Bronchial epithelial cell (primary cell): ENCODE measurements around the gene DPM2. TPM values are rescaled to one million over a fixed set of nuclear protein-coding genes. Genes with fewer than 3 reads are reported as not detected.

Experiments
- DNase-seq: peaks from one replicate; pipeline ENCODE4 v3.0.0-alpha.2; 2010; ENCODE audit warnings: low read depth
- FAIRE-seq: peaks from 2 replicates; lab custom pipeline; 2011; peaks lifted over from hg19 to GRCh38; lab: Jason Lieb, UNC
- H3K27me3 ChIP-seq: 2 replicates; pipeline ENCODE4 v1.5.1; 2011; ENCODE audit warnings: low read length; ENCODE audit not compliant: control insufficient read depth, insufficient read depth
- H3K36me3 ChIP-seq: 2 replicates; pipeline ENCODE4 v1.5.1; 2011; ENCODE audit warnings: low read length; ENCODE audit not compliant: control insufficient read depth, insufficient read depth
- H3K4me3 ChIP-seq: 2 replicates; pipeline ENCODE4 v1.5.1; 2011; ENCODE audit warnings: mild to moderate bottlenecking, low read depth, low read length, control low read depth
- total RNA-seq: library from RNA; depleted of rRNA; stranded (reverse); fragments of >200 nt; gene quantifications from 2 replicates; pipeline ENCODE4 v1.2.1, GENCODE V29; 2014
- TF ChIP-seq, protein P1 (sequence below): IDR thresholded peaks from 2 replicates; pipeline ENCODE4 v1.5.1; 2011; ENCODE audit warnings: mild to moderate bottlenecking, moderate library complexity, low read length, control low read depth, inconsistent platforms; ENCODE audit not compliant: insufficient read depth, severe bottlenecking

DPM2 gene
- total RNA-seq, 1 donor from 2014 or later: 11.8 TPM

DNA sequence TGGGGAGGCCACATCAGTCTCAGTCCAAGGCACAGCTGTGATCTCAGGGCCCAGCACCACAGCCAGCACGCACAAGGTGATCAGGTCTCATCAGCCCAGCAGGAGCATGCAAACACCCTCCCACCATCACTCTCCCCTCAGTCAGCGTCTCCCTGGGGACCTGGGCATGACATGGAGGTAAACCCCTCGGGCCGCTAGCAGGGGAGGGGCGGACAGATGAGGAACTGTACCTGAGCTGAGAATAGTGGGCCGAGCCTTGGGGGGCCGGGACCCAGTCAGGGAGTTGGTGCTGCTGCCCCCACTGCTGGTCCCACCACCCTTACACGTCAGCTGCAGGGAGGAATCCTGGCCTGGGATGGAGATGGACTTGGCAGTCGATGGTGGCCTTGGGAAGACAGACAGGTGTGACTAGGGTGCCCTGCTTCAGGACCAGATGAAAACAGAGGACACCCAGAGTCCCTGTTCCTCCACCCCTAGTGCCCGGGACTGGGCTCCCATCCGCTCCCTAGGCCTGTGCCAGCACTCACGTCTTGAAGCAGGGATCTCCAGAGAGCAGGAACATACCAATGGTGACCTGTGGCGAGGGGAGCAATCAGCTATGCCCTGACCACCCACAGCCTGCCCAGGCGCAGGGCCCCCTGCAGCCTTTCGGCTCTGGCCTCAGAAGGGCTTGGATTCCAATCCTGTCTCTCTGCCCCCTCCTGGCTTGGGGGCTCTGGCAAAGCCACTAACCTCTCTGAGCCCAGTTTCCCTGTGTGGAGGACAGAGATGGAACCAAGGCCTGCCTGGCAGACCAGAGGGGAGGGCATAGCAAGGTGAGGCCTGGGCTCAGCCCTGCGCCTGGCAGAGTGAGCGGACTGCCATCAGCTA, 10.4 kb upstream of the DPM2 start:
- FAIRE-seq: peak; percentile 89
- peaks cover 23% of the 10 kb centered on the region for H3K36me3 ChIP-seq
- TF ChIP-seq, protein P1, sequence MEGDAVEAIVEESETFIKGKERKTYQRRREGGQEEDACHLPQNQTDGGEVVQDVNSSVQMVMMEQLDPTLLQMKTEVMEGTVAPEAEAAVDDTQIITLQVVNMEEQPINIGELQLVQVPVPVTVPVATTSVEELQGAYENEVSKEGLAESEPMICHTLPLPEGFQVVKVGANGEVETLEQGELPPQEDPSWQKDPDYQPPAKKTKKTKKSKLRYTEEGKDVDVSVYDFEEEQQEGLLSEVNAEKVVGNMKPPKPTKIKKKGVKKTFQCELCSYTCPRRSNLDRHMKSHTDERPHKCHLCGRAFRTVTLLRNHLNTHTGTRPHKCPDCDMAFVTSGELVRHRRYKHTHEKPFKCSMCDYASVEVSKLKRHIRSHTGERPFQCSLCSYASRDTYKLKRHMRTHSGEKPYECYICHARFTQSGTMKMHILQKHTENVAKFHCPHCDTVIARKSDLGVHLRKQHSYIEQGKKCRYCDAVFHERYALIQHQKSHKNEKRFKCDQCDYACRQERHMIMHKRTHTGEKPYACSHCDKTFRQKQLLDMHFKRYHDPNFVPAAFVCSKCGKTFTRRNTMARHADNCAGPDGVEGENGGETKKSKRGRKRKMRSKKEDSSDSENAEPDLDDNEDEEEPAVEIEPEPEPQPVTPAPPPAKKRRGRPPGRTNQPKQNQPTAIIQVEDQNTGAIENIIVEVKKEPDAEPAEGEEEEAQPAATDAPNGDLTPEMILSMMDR: no peak

DNA sequence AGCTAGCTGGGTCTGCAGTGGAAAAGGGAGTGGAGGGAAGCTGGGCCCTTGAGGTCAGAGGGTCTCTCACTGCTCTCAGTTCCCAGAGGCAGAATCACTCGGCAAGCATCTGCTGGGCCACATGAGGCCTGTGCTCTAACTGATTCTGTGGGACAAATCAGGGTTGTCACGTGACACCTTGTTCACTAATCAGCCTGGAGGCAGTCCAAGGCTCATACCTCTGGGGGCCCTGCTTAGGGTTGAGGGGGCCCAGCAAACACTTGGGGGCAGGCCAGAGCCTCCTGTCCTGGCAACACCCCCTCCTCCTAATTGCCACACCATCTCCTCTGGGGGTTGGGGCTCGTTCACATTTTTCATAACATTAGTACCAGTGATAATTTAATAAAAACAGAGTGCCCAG, 9.1 kb upstream of the DPM2 start:
- TF ChIP-seq, protein P1: no peak
- H3K36me3 ChIP-seq: peaks cover 32% of the 10 kb centered on the region
- DNase-seq (no peak), FAIRE-seq (no peak)
- no peaks in the 10 kb centered on the region for H3K27me3 ChIP-seq
- no peak overlapping the region for H3K4me3 ChIP-seq

More for the DNA sequence above, 10.4 kb upstream of the DPM2 start:
- Histone ChIP-seq H3K4me3 (no peak overlapping the region), H3K27me3 (no peaks in the 10 kb centered on the region)
- no peak for DNase-seq

DNA sequence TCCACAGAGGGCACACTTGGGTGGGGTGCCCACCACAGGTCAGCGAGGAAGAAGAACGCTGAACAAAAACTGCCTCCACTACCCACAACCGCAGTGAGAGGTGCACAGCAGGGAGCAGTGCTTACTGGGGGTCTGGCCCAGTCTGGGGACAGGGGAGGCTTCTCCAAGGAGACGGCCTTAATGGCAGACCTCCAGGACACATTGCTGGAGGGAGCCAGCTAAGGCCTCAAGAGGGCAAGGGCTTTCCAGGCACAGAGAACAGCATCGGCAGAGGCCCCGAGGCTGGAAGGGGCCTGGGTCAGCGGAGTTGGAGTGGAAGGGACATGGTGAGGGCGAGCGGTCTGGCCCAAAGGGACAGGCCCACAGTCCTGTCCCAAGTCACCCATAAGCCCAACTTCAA, 8.3 kb upstream of the DPM2 start:
- H3K27me3 ChIP-seq: no peaks in the 10 kb centered on the region
- DNase-seq (no peak), FAIRE-seq (no peak)
- H3K36me3 ChIP-seq: peaks cover 32% of the 10 kb centered on the region
- no peak overlapping the region for H3K4me3 ChIP-seq
- TF ChIP-seq, protein P1: no peak

DNA sequence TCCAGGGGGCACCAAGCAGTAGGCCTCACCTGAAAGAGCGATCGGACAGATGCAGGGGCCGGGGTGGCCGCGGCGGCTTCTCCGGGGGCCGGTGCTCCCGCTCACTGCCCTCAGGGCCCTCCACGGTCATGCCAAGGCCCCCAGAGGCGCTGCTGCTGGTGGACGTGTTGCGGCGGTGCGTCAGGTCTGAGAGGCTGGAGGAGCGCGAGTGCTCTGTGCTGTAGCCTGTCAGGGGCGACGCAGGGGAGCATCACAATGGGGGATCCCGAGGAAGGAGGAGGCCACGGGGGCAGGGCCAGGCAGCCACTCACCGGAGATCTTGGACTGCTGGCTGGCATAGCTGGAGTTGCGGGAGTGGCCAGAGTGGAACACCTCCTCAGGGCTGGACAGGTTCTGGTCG, 7.7 kb upstream of the DPM2 start:
- TF ChIP-seq, protein P1: no peak
- Histone ChIP-seq H3K36me3 (peaks cover 32% of the 10 kb centered on the region), H3K27me3 (no peaks in the 10 kb centered on the region), H3K4me3 (no peak overlapping the region)
- FAIRE-seq (no peak), DNase-seq (no peak)

DNA sequence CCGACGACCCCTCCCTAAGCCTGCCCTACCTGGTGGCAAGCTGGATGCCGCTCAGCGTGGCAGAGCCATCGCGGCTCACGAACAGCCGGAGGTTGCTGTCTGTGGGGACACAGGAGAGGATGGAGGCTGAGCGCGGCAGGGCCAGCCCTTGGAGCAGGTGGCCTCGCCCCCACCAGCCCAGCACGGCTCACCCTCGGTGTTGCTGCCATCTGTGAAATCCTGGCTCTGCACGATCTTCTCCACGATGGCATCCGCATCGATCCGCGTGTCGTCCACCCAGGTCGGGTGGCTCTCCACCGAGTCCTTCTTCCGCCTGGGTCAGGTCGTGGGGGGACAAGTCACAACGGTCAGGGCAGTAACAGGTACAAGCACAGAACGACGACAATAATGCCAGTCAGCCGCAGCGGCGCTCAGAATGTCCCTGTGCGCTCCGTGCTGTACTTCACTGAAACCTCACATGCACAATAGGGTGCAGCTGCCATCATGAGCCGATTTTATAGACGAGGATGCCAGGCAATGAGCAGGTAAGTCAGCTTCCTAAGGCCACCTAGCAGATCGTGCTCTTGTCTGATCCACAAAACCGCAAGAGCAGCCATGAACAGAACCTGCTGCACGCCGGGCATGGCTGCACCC, 7.0 kb upstream of the DPM2 start:
- Histone ChIP-seq H3K36me3 (peaks cover 32% of the 10 kb centered on the region), H3K27me3 (no peaks in the 10 kb centered on the region), H3K4me3 (no peak overlapping the region)
- no peak for DNase-seq
- TF ChIP-seq, protein P1: no peak
- FAIRE-seq: no peak
